Posterior vena cava (tissue), 2 donors: ENCODE data around the gene SEMA6D. TPM values are rescaled to one million over a fixed set of nuclear protein-coding genes. Genes with fewer than 3 reads are reported as not detected.

Source experiments
- DNase-seq: peaks from one replicate; pipeline ENCODE4 v3.0.0-alpha.2; 2020; ENCODE audit warnings: low spot score
- intact Hi-C, 2 donors: fragments of 100-400 bp; cut with DNase I; formaldehyde crosslinking; loops; one replicate each; pipeline versions ENCODE4 v1.14.1 to v1.14.2; 2022 to 2023
- total RNA-seq, 2 donors: library from RNA; stranded (reverse); fragmentation: NEBNext Ultra II Directional; extraction: Animal tissue kit (Norgen Biotek cat#: 25700); gene quantifications; one replicate each; pipeline ENCODE4 v1.2.1, GENCODE V29; 2021
- donor health status: DM: yes; HTN: yes; CAD: no.
- donor health status: DM: yes; HTN: yes; CAD: no.

The SEMA6D gene
- total RNA-seq, 2 donors from 2014 or later: 3.6 to 7.5 TPM

- intact Hi-C loops: no loop called here
- no peak for DNase-seq
Measured at GRCh38 chr15:47769166-47769565, 51.9 kb downstream of the SEMA6D start.

GRCh38 chr15:47773143-47773542 lies 55.8 kb downstream of the SEMA6D start:
- DNase-seq: no peak
- intact Hi-C loops: loop anchor here in 1 of 2 donors (5.0 kb wide), 1 partner anchor 424 kb away; no protein-coding TSS in a partner anchor

- intact Hi-C loops: loop anchor here in 1 of 2 donors (2.0 kb wide), 1 partner anchor 260 kb away; no protein-coding TSS in a partner anchor
- DNase-seq: no peak
Measured at GRCh38 chr15:47778263-47778770, 61.0 kb downstream of the SEMA6D start.

GRCh38 chr15:47780971-47781370 lies 63.7 kb downstream of the SEMA6D start:
- DNase-seq: no peak
- intact Hi-C loops: loop anchor here in 1 of 2 donors (5.0 kb wide), 1 partner anchor 664 kb away; no protein-coding TSS in a partner anchor

- DNase-seq: no peak
- intact Hi-C loops: loop anchor here in 1 of 2 donors (5.0 kb wide), 1 partner anchor 664 kb away; no protein-coding TSS in a partner anchor
Measured at GRCh38 chr15:47781527-47781926, 64.2 kb downstream of the SEMA6D start.

- intact Hi-C loops: loop anchor here in 1 of 2 donors (5.0 kb wide), 1 partner anchor 668 kb away; no protein-coding TSS in a partner anchor
- DNase-seq: no peak
Measured at GRCh38 chr15:47784820-47785219, 67.5 kb downstream of the SEMA6D start.

- intact Hi-C loops: no loop called here
Measured at GRCh38 chr15:47786371-47786770, 69.1 kb downstream of the SEMA6D start.

GRCh38 chr15:47787875-47788274 lies 70.6 kb downstream of the SEMA6D start:
- no peak for DNase-seq
- intact Hi-C loops: no loop called here

More at GRCh38 chr15:47786371-47786770, 69.1 kb downstream of the SEMA6D start:
- DNase-seq: no peak

GRCh38 chr15:47788685-47789084 lies 71.4 kb downstream of the SEMA6D start:
- DNase-seq: no peak
- intact Hi-C loops: no loop called here

GRCh38 chr15:47791161-47791560 lies 73.9 kb downstream of the SEMA6D start:
- intact Hi-C loops: no loop called here
- no peak for DNase-seq

GRCh38 chr15:47792231-47792630 lies 74.9 kb downstream of the SEMA6D start:
- no peak for DNase-seq
- intact Hi-C loops: no loop called here

GRCh38 chr15:47794252-47794914 lies 77.1 kb downstream of the SEMA6D start:
- intact Hi-C loops: no loop called here
- no peak for DNase-seq

- no peak for DNase-seq
- intact Hi-C loops: no loop called here
Measured at GRCh38 chr15:47795864-47796263, 78.6 kb downstream of the SEMA6D start.

GRCh38 chr15:47796339-47796738 lies 79.0 kb downstream of the SEMA6D start:
- no peak for DNase-seq
- intact Hi-C loops: no loop called here

- no peak for DNase-seq
- intact Hi-C loops: no loop called here
Measured at GRCh38 chr15:47796830-47797229, 79.5 kb downstream of the SEMA6D start.

GRCh38 chr15:47801522-47801921 lies 84.2 kb downstream of the SEMA6D start:
- no peak for DNase-seq
- intact Hi-C loops: no loop called here

GRCh38 chr15:47802216-47802615 lies 84.9 kb downstream of the SEMA6D start:
- intact Hi-C loops: no loop called here
- no peak for DNase-seq

GRCh38 chr15:47803767-47804166 lies 86.5 kb downstream of the SEMA6D start:
- DNase-seq: no peak
- intact Hi-C loops: no loop called here

GRCh38 chr15:47804733-47805132 lies 87.4 kb downstream of the SEMA6D start:
- intact Hi-C loops: no loop called here
- no peak for DNase-seq

- intact Hi-C loops: no loop called here
- DNase-seq: no peak
Measured at GRCh38 chr15:47806008-47806407, 88.7 kb downstream of the SEMA6D start.

- intact Hi-C loops: loop anchor here in 1 of 2 donors (10.0 kb wide), 1 partner anchor 906 kb away; no protein-coding TSS in a partner anchor
- DNase-seq: no peak
Measured at GRCh38 chr15:47811172-47811571, 93.9 kb downstream of the SEMA6D start.
